Gastrocnemius medialis (tissue), 4 donors: ENCODE measurements around the gene NCAPG2.

Source experiments
- CTCF ChIP-seq, 5 experiments: fragments of 450-650 bp in 3 of 5; fragments of 200-600 bp in 2 of 5; sonication (generic) in 2 of 5; IDR thresholded peaks in 4 of 5; conservative IDR thresholded peaks in 1 of 5; 1 replicate in 4 of 5; 2 replicates in 1 of 5; pipeline ENCODE4 v1.5.1; 2016 to 2019; ENCODE audit warnings: antibody characterized with exemption in 5 of 5, mild to moderate bottlenecking in 3 of 5, moderate library complexity in 3 of 5
- POLR2A ChIP-seq, 2 donors: fragments of 450-650 bp; IDR thresholded peaks; one replicate each; pipeline ENCODE4 v1.6.1; 2017; ENCODE audit warnings: antibody characterized with exemption in 2 of 2, mild to moderate bottlenecking in 2 of 2, moderate library complexity in 2 of 2

- TF ChIP-seq CTCF (IDR thresholded peaks at IDR 0.05 in 4 of 5, conservative IDR thresholded peaks at IDR 0.05 in 1 of 5) (no peak), POLR2A (IDR thresholded peaks at IDR 0.05) (no peak)
Measured at GRCh38 chr7:158699341-158699740, 5.3 kb downstream of the NCAPG2 start.
